Measurements from ENCODE around the gene ALMS1.
A peak's percentile ranks its signal among the peaks of the same experiment; 100 is the strongest.
"Not testable (repeated sequence)": the region's sequence is repeated elsewhere in the genome, so short reads cannot be mapped to it uniquely, and the experiment has no call there.

Gene ALMS1

DNA sequence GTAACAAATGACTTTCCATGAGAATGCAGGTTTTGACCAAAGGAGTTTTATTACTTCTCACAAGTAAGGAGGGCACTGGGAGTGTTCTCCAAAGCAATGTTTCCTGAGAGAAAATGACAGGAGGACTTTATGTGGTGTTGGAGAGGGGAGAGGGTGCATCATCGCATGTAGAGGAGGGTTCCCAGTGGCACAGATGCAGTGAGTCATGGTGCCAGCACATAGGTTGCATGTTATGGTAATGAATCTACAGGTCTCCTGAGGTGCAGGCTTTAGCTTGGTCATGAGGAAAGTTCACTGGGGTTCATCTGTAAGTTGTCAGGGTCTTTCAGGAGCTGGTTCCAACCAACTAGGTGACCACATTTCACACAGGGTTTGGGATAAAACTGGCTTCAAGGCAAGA, 226.2 kb downstream of the ALMS1 start:
- DNase-seq (ENCODE audit: insufficient read length, low spot score): no peak
- FAIRE-seq: no peak

DNA sequence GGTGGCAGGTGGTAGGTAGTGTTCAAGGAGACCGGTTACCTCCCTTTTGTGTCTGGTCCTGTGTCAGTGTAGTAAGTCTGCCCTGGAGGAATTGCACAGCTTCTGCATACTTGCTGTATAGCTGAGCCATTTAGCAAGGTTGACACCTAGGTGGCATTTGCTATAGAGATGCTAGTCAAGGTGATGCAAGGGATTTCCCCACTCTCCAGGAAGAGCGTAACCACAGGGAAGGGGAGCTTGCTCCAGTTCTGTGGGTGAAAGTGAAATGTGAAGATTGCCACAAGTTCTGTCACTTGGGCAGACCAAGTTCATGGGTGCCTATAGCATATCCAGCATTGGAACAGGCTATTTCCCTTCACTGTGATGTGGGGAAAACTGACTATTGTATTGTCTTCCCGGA, 228.5 kb downstream of the ALMS1 start:
- no peak for DNase-seq (ENCODE audit: insufficient read length, low spot score)
- no peak for FAIRE-seq

DNA sequence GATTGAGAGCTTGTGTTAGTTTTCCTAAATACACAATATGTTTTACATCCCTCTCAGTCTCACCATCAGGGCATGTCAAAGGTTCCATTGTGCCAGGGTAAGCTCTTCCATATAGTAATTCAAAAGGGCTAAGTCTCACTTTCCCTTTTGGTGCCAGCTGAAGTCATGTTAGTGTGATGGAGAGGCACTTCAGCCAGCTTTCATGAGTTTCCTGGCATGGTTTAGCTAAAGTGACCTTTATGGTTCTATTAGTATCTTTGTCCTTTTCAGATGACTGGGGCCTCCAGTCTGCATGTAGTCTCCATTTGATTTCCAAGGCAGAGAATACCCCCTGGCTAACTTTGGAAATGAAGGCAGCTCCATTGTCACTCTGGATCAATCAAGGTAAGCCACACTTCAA, 229.4 kb downstream of the ALMS1 start:
- no peak for FAIRE-seq
- DNase-seq (ENCODE audit: insufficient read length, low spot score): no peak

DNA sequence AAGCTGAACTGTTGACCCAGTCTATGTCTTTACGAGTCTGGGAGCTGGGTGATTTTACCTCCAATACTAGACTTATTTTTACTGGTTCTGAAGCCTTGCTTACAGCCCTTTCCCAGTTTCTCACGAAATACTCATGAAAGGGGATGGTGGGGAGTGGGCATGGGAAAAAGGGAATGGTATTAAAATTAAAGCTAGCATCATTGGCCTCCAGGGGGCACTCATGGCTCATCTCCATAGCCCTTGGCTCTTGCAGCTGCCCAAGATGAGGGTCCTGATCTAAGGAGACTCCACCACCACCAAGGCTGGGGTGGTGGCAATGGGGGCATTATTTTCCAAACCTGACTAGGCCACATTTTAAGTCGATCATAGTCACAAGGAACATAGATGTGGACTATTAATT, 234.3 kb downstream of the ALMS1 start:
- not testable (repeated sequence) for DNase-seq (ENCODE audit: insufficient read length, low spot score); FAIRE-seq

DNA sequence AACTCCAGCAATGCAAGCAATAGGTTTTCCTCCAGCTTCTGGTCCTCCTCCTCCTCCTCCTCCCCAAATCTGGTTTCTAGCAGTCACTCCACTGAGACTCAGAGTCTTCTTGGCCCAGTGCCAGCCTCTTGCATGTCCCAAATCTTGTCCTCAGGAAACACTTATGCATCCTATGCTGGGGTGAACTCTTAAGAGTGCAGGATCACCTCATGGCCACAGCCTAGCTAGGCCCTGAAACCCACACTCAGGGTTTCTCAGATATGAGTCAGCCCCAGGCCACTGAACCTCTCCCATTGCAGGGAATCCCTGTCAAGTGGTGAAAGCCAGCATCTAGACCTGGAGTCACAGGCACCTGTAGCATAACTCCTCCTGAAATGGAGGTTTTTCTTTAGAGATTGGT, 238.4 kb downstream of the ALMS1 start:
- DNase-seq (ENCODE audit: insufficient read length, low spot score): not testable (repeated sequence)

DNA sequence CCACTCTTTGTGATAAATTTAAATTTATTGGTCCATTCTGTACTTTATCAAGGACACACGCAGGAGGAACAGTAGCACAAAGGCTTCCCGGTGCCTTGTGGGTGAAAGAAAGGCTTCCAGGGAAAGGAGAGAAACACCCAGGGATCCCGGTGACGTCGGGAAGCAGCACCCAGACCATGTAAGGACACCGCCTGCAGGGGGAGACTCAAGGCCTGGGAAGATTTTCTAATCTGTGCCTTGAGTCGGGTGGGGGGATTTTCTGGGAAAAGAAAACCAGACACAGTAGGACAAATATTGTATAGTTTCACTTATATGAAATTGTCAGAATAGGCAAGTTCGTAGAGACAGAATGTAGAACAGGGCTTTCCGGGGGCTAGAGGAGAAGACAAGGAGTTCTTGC, 239.0 kb downstream of the ALMS1 start:
- not testable (repeated sequence) for FAIRE-seq; DNase-seq (ENCODE audit: insufficient read length, low spot score)

More for the DNA sequence above, 238.4 kb downstream of the ALMS1 start:
- not testable (repeated sequence) for FAIRE-seq

DNA sequence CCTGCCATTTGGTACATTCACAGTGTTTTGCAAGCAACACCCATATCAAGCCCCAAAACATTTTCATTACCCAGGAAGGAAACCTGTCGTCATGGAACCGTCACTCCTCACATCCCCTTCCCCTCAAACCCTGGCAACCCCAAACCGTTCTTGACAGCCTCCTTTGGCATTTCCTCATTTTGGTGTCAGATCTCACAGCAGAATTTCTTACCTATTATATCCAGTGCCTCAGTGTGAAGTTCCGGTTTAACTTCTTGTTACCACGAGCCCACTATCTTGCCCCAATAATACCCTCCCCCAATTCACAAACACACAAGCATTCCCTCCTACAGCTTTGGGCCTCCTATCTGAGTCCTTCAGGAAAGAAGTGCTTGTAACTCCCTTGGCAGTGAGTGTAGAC, 240.6 kb downstream of the ALMS1 start:
- FAIRE-seq: not testable (repeated sequence)

DNA sequence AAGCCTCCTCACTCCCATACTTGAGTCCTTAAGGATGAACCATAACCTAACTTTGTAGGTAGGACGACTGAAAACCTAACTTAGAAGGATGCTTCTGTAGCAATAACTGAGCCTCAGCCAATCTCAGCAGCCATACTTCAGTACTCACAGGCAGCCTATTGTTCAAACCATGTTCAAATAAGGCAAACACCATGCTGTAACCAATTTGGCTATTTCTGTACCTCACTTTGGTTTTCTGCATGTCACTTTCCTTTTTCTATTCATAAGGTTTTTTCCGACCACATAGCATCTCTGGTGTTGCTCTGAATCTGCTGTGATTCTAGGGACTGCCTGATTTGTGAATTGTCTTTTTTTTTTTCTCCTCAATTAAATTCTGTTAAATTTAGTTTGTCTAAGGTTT, 242.9 kb downstream of the ALMS1 start:
- not testable (repeated sequence) for FAIRE-seq; DNase-seq (ENCODE audit: insufficient read length, low spot score)

More for the DNA sequence above, 240.6 kb downstream of the ALMS1 start:
- not testable (repeated sequence) for DNase-seq (ENCODE audit: insufficient read length, low spot score)

DNA sequence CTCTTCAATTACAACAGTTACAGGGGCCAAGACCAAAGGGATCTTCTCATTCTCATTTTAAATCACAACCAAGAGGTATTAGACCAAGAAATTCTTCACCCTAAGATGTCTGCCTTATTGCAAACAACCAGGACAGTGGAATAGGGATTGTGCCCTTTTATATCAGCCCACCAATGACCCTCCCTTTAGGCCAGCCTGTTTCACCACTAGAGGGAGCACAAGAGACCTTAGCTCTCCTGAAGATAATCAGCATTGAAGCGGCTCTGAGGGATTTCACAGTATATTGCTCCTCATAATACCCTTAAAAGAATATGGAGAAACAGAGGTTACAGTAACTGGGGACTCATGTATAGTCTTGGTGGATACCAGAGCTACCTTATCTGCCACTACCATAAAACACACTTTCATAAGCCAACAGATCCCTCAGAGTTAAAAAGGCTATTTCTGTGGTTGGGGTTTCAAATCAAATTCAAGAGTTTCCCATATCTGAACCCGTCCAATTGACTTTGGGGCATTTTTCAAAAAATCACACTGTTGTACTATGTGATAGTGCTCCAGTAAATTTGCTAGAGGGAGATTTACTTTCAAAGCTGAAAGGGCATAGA, 245.1 kb downstream of the ALMS1 start:
- peak; percentile 97 for FAIRE-seq
- DNase-seq (ENCODE audit: insufficient read length, low spot score): not testable (repeated sequence)

DNA sequence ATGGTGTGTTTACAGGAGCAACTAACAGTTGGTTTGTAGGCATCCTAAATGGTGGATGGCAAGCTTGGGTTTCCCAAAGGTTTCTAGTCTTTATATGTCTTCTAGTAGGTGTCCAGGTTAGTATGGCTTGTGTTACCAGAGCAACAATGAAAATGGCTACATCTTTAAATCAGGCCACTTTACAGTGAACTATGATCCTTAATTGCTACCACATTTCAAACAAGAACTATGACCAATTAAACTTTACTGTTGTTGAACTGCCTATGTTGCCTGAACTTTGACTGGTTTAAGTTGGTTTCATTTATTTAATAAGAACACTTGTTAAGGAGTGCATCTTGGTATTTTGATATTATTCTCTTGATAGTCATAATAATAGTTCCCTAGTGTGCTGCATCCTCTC, 251.3 kb downstream of the ALMS1 start:
- FAIRE-seq: not testable (repeated sequence)

DNA sequence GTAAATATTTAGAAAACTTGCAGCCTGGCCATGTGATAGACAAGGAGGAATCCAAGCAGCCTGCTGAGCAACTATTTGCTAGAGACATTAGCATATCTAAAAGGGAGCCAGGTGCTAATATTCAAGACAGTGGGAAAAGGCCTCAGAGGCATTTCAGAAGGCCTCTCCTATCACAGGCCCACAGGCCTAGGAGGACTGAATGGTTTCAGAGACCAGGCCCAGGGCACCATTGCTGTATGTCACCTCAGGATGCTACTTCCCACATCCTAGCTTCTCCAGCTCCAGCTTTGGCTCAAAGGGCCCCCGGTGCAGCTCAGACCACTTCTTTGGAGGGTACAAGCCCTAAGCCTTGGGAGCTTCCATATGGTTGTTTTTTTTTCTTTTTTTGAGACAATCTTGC, 252.8 kb downstream of the ALMS1 start:
- no peak for FAIRE-seq
- DNase-seq (ENCODE audit: insufficient read length, low spot score): no peak

More for the DNA sequence above, 251.3 kb downstream of the ALMS1 start:
- DNase-seq (ENCODE audit: insufficient read length, low spot score): not testable (repeated sequence)

DNA sequence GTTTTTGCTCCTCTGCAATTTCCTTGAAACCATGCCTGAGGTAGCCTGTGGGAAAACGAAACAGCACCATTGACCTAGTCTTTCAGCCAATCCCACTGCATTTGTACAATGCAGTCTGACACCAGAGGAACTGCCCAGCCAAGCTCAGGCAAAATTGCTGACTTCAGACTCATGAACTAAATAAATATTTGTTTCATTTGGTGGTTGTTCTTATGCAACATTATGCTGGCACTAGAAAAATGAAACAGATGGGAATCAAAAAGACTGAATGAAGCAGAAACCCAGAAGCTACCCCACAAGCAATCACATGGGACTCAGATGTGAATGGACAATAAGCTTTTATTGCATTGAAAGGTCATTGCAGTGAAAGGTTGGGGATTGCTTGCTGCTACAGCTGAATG, 254.9 kb downstream of the ALMS1 start:
- no peak for FAIRE-seq
- DNase-seq (ENCODE audit: insufficient read length, low spot score): no peak

DNA sequence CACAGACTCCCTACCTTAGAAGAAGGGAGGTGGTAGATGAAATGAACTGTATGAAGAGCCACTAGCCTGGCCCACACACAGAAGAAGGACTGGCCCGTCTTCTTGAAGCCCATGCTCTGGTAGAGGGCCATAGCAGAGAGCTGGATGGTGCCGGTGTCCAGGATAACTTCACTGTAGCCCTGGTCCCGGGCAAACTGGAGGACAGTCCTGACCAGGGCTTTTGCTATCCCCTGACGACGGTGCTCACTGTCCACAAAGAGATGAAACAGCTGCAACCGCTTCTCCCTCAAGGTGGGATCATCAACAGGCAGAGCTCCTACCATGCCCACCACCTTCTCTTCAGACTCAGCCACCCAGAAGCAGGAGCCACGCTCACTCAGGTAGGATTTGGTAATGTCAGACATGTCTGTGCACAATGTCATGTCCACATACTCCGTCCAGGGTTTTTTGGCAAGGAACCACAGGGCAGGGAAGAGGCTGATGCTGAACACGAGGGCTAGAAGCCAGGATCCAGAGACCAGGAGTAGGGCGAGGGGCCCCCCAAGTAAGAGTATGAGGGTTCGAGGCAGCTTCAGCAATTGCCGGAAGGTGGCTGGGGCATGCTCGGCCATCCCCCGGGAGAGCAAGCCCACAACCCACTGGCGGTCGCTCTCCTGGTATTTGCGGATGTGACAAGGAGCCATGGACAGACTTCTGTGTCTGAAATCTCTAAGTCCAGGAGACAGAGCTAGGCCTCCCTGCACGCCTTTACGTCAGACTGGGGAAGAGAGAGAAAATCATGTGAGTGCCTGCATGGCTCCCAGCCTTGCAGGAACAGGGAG, 255.5 kb downstream of the ALMS1 start:
- FAIRE-seq (no peak), DNase-seq (ENCODE audit: insufficient read length, low spot score) (no peak)

DNA sequence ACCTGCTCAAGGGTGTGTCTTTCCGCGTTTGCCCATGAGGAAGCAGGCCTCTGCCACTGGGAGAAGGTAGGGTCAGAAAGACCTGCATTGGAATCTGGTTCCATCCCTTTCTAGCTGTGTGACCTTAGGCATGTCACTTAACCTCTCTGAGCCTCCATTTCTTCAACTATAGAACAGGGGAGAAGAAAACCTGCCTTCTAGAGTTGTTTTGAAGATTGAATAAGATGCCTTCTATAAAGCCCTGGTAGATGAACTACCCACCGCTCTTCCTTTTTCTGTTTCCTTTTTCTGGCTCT, 256.1 kb downstream of the ALMS1 start:
- FAIRE-seq (no peak), DNase-seq (ENCODE audit: insufficient read length, low spot score) (no peak)

DNA sequence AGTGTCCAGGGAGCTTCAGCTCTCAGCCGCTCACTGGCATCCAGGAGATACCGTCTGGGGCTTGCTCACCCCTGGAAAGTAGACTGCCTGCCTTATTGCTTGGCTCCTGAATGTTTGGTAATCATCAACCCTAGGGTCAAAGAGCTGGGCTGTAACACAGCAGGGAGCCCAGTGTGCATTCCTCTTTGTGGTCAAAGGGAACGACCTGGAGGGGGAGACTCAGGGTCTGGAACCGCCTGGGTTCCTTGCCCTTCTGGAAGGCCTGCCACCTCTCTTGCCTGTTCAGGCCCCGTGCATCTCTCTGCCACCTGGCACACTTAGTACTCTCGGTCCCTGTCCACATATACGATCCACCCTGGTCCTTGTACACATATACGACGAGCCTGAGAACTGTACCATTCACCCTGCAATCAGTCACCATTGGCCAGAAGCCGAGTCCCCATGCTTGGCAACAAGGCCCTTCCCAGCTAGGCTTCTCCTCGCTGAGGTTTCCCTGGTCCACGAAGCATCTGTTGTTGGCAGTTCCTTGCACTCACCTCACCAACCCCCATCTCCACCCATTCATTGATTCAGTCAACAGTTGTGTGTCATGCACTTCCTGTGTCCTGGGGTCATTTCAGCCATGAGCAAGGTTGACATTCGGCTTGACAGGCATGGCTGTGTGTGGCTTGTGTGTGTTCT, 256.8 kb downstream of the ALMS1 start, which contains the start of gene NAT8:
NAT8 (minus strand) TSS at position 85 of the 681 bp plus-strand sequence. CDS start 794 bp downstream, outside the sequence.
- DNase-seq (ENCODE audit: insufficient read length, low spot score): no peak
- no peak for FAIRE-seq

DNA sequence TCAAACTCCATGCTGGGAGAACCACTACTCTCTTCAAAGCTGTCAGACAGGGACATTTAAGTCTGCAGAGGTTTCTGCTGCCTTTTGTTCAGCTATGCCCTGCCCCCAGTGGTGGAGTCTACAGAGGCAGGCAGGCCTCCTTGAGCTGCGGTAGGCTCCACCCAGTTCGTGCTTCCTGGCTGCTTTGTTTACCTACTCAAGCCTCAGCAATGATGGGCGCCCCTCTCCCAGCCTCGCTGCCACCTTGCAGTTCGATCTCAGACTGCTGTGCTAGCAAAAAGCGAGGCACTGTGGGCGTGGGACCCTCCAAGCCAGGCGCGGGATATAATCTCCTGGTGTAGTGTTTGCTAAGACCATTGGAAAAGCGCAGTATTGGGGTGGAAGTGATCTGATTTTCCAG, 262.1 kb downstream of the ALMS1 start:
- not testable (repeated sequence) for FAIRE-seq; DNase-seq (ENCODE audit: insufficient read length, low spot score)

DNA sequence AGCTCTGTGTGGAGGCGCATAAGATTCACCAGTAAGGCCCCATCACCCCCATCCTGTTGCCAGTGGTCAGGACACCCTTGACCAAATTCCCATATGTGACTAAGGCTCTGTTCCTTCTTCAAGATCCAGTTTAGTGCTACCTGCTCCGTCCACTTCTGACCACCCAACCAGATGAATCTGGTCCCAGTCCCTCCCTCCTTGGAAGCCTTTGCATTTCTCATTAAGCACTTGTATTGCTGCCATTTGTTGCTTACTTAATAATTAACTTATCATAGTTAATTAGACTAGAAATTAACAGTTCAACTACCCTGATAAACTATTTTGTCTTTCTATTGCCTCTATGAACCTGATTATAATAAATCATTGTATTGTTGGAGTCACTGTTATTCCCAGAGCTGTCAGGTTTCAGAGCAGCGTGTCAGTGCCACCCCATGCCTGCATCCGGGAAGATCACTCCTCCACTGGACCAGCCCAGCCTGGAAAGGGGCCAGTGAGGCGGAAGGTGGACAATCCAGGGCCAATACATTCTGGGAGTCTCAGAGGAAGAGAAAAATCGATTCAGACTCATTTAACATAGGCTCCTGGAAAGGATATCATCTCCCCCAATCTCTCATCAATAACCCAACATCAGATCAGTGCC, 266.1 kb downstream of the ALMS1 start:
- FAIRE-seq (no peak), DNase-seq (ENCODE audit: insufficient read length, low spot score) (no peak)

DNA sequence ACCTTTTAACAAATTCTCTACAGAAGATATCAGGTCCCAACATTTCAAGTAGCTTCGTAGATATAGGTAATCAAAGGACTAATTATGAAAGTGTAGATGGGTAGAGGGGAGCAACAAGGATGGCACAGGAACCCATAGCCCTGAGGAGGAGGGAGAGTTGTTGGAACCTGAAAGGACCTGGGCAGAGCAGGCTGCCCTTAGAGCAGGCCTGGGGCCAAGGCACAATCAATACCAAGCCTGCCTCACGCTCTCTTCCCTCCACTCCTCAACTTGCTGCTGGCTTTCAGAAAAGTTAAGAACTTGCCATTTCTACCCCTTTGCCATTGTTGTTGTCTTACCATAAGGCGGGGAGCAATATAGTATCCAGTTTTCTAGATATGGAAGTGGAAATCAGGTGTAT, 266.7 kb downstream of the ALMS1 start:
- FAIRE-seq (no peak), DNase-seq (ENCODE audit: insufficient read length, low spot score) (no peak)

DNA sequence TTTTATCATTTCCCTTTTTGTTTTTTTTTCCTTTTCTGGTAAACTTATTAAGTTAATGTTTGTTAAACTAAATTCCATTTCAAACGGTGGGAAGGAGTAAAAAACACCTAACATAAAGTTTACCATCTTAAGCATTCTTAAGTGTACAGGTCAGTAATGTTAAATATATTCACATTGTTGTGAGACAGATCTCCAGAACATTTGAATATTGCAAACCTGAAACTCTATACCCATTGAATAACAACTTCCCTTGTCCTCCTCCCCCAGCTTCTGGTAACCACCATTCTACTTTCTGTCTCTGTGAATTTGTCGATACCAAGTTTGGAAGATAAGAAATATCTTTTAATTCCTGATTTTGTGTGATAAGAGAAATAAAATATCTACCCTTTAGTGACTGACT, 268.5 kb downstream of the ALMS1 start:
- FAIRE-seq: no peak
- DNase-seq (ENCODE audit: insufficient read length, low spot score): no peak
